Posterior cingulate gyrus (tissue), 11 donors: Measurements from ENCODE around the gene NPR3.

Experiments used
- DNase-seq, 10 donors: peaks; one replicate each; pipeline versions ENCODE4 v3.0.0 to v3.0.0-alpha.2; 2020 to 2021; ENCODE audit warnings: mixed read lengths in 3 of 10
- intact Hi-C: fragments of 100-400 bp; cut with DNase I; formaldehyde crosslinking; loops from one replicate; pipeline ENCODE4 v1.15.1; 2023

The NPR3 gene

GRCh38 chr5:32754284-32754683 is 43.2 kb downstream of the NPR3 start:
- DNase-seq: no peak
- intact Hi-C loops: no loop called here

- intact Hi-C loops: no loop called here
- DNase-seq: no peak
Measured at GRCh38 chr5:32760091-32760509, 49.0 kb downstream of the NPR3 start.

GRCh38 chr5:32765266-32765665 is 54.1 kb downstream of the NPR3 start:
- intact Hi-C loops: no loop called here
- DNase-seq: no peak

GRCh38 chr5:32767948-32768467 is 56.9 kb downstream of the NPR3 start:
- intact Hi-C loops: no loop called here
- no peak for DNase-seq

GRCh38 chr5:32769711-32770110 is 58.6 kb downstream of the NPR3 start:
- intact Hi-C loops: no loop called here
- DNase-seq: peak in 4 of 10 donors; percentile 8 to 83 (median 48)

- intact Hi-C loops: no loop called here
- DNase-seq: no peak
Measured at GRCh38 chr5:32770444-32770843, 59.3 kb downstream of the NPR3 start.

- intact Hi-C loops: no loop called here
- no peak for DNase-seq
Measured at GRCh38 chr5:32771037-32771436, 59.9 kb downstream of the NPR3 start.

GRCh38 chr5:32773944-32774343 is 62.8 kb downstream of the NPR3 start:
- no peak for DNase-seq
- intact Hi-C loops: no loop called here

- intact Hi-C loops: no loop called here
- no peak for DNase-seq
Measured at GRCh38 chr5:32776200-32776599, 65.1 kb downstream of the NPR3 start.

- DNase-seq: no peak
- intact Hi-C loops: no loop called here
Measured at GRCh38 chr5:32777222-32777621, 66.1 kb downstream of the NPR3 start.

- no peak for DNase-seq
- intact Hi-C loops: no loop called here
Measured at GRCh38 chr5:32777733-32778132, 66.6 kb downstream of the NPR3 start.

- no peak for DNase-seq
- intact Hi-C loops: no loop called here
Measured at GRCh38 chr5:32778403-32778802, 67.3 kb downstream of the NPR3 start.

- no peak for DNase-seq
- intact Hi-C loops: no loop called here
Measured at GRCh38 chr5:32779754-32780415, 68.8 kb downstream of the NPR3 start.

GRCh38 chr5:32780508-32780919 is 69.4 kb downstream of the NPR3 start:
- intact Hi-C loops: no loop called here
- DNase-seq: peak in 1 of 10 donors; percentile 56

- no peak for DNase-seq
- intact Hi-C loops: no loop called here
Measured at GRCh38 chr5:32783661-32784060, 72.5 kb downstream of the NPR3 start.

GRCh38 chr5:32785611-32786254 is 74.6 kb downstream of the NPR3 start:
- intact Hi-C loops: no loop called here
- DNase-seq: no peak

- no peak for DNase-seq
- intact Hi-C loops: no loop called here
Measured at GRCh38 chr5:32786311-32786710, 75.2 kb downstream of the NPR3 start.

GRCh38 chr5:32790411-32790951 is 79.4 kb downstream of the NPR3 start:
- DNase-seq: no peak
- intact Hi-C loops: no loop called here

GRCh38 chr5:32791536-32792243 is 80.6 kb downstream of the NPR3 start:
- no peak for DNase-seq
- intact Hi-C loops: no loop called here

- intact Hi-C loops: no loop called here
- DNase-seq: no peak
Measured at GRCh38 chr5:32794086-32794485, 83.0 kb downstream of the NPR3 start.

- intact Hi-C loops: no loop called here
- DNase-seq: no peak
Measured at GRCh38 chr5:32802764-32803163, 91.6 kb downstream of the NPR3 start.
